COLO668 (cell line): ENCODE measurements around the gene MTUS2.

Experiments
- DNase-seq: peaks from one replicate; lab custom pipeline; 2025; ENCODE audit not compliant: unreplicated experiment; lab: John Stamatoyannopoulos, UW

MTUS2 gene

DNA sequence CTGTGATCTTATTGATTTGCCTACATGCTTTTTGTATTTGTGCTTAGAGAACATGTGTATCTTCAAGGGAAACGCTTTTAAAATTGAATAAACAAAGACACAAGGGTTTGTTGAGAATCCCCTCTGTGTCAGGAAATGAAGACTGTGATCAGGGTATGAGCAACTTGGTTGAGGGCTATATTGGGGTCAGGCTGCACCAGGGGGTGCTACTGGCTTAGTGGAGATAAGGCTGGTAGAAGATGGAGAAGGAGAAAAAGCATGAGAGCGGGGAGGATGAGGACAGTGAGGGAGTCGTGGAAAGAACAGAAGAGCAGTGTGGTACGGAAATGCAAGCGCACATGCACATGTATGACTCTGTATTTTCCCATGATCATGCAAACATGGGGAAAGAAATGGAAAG, 201.6 kb downstream of the MTUS2 start:
- no peak for DNase-seq

DNA sequence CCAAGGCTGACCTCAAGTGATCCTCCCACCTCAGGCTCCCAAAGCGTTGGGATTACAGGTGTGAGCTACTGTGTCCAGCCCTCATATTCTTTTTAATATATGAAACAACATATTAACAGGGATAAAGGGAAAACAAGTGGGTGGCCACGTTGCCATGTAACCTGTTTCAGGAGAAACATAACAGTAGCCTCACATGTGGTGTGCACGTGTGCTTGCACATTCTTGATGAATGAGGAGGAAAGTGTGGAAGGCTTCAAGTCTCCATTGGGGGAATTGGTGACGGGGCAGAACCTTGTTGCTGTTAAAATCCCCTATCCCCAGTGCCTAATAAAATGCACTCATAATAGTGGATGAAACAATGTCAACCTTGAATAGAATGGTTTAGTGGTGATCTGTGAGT, 202.3 kb downstream of the MTUS2 start:
- DNase-seq, result no peak

DNA sequence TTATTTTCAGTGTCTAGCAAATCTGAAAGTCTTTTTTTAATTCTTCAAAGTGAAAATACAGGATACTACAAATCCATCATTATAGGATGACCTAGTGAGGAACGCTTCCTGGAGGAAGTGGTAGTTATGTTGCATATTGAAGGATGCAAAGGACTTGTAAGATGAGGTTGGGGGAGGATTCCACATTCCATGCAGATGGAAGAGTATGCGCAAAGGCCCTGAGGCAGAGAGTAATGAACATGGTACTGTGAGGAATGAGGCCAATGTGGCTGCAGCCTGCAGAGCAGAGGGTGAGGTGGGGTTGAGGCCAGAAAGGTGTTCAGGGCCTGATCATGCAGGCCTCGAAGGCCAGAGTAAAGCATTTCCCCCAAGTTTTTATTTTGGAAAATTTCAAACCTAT, 202.8 kb downstream of the MTUS2 start:
- DNase-seq, result no peak

DNA sequence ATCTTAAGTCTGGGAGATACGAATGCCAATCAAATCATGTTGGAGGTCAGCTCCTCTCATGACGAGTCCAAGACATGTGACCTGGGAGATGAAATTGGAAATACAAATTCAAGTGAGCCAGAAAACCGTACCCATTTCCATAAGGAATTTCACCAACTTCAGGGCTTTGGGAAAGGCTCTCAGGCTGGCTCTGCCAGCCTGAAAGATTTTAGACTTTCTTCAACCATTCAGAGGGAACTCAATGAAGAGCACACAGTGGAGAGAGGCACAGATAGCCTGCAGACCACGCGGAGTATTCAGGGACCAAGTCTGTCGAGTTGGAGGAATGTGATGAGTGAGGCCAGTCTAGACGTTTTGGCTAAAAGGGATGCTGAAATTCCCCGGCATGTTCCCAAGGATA, 204.6 kb downstream of the MTUS2 start:
- no peak for DNase-seq

DNA sequence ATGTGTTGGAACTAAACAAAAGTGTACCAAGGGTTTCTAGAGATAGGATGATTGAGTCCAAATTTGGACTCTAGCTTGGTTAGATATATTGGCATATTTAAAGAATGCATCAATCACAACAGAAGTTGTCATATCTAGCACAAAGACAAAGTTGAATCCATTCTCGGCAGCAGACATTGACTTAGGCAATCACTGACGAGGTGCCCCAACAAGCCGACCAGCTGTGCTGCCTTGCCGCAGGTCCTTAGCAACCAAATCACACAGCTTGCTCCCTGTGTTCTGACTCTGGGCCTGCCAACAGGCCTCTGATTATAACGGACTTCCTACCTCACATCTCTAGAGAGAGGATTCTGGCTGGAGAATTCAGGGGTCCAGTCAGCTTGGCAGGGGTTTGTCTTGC, 208.7 kb downstream of the MTUS2 start:
- no peak for DNase-seq

DNA sequence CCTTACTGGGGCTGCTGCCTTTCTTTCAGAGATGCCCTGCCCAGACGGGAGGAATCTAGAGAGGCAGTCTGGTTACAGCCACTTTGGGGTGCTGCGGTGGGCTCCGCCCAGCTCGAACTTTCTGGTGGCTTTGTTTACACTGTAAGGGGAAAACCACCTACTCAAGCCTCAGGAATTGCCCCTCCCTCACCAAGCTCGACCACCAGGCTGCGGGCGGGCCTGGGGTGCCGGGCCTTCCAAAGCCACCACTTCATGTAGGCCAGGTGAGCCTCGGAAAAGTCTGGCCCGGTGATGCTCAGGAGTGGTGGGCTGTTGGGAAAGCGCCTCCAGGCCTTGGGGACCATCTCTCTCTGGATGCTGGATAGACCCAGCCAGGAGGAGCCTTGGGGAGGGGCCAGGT, 218.6 kb downstream of the MTUS2 start:
- no peak for DNase-seq

DNA sequence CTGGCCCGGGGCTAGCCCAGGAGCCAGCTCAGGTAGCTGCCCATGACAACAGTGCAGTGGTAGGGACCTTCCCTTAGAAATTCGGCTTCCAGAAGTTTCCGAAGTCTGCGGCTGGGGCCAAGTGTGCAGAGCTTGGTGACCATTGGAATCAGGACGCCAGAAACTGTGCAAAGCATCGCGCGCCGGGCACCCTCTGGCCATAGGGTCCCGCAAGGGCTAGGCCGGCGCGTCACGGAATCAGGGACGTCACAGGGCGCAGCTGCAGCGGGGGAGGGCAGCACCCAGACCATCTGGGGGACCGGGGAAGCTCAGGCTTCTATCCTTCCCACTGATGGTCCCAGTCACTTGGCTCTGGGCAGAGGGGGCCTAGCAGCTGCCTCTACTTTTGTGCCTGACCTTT, 219.1 kb downstream of the MTUS2 start:
- no peak for DNase-seq

DNA sequence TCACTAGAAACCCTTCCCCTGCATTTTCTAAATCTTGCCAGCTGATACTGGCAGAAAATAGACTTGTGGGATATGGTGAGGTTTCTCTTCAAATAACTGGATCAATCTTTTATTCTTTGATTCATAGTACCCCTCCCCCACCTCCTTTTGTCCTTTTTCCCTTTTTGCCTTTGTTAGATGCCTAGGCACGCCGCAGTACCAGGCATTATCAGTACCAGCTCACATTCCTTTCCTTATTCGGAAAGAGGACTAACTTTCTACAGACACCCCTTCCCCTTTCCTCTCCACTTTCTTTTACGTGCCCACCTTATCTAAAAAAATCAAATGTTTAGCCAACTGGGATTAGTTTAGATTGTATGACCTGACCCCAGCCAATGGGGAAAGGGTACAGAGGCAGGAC, 226.4 kb downstream of the MTUS2 start:
- DNase-seq, result no peak

DNA sequence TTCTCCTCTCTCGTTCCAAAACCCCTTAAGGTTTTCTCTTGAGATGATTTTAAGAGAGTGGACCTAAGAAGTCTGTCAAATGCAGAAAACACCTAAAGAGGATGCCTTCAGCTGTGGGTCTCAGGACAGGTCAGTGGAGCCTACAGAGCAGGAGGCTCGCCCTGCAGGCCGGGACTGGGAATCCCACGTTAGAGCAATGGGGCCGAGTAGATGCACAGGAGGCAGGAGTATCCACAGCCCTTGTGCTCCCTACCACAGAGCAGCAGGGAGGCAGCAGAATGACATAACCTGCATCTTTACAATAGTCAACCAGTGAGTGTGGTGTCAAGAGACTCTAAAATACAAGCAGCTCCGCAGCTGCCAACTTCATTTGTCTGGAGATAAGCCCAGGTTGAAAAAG, 229.4 kb downstream of the MTUS2 start:
- DNase-seq, result no peak

DNA sequence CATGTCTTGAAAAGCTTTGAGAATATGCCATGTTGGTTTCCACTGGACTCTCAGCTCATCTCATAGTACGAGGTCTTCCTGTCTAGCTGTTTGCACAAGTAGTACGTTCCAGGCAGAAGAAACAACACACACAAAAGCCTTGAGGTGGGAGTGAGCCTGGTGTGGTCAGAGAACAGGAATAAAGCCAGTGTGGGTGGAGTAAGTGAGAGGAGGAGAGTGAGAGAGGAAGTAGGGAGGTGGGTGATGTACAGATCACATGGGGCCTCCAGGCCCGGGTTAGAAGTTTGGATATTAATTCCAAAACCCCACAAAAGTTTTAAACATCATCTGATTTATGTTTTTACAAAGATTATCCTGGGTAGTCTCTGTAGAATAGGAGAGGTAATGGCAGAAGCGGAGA, 230.6 kb downstream of the MTUS2 start:
- no peak for DNase-seq

DNA sequence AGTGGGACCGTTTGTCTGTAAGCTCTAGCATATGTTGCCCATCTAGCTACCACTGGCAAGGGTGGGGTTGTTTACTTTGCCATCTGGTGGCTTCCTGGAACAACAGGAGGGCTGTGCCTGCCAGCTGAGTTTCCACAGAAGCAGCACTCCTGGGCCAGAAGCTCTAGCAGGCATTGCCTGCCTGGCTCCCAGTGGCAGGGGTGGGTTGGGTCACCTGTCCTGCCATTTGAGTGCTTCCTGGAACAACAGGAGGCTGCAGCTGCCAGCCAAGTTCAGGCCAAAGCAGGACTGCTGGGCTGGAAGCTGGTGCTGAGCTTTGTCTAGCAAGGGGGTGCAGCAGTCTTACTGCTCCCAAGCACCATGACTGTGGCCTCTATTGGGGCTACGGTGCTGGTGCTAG, 239.7 kb downstream of the MTUS2 start:
- DNase-seq, result no peak

DNA sequence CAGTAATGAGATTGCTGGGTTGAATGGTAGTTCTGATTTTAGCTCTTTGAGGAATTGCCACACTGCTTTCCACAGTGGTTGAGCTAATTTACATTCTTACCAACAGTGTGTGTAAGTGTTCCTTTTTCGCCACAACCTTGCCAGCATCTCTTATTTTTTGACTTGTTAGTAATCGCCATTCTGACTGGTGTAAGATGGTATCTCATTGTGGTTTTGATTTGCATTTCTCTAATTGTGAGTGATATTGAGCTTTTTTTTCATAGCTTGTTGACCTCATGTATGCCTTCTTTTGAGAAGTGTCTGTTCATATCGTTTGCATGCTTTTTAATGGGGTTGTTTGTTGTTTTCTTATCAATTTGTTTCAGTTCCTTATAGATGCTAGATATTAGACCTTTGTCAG, 245.0 kb downstream of the MTUS2 start:
- no peak for DNase-seq

DNA sequence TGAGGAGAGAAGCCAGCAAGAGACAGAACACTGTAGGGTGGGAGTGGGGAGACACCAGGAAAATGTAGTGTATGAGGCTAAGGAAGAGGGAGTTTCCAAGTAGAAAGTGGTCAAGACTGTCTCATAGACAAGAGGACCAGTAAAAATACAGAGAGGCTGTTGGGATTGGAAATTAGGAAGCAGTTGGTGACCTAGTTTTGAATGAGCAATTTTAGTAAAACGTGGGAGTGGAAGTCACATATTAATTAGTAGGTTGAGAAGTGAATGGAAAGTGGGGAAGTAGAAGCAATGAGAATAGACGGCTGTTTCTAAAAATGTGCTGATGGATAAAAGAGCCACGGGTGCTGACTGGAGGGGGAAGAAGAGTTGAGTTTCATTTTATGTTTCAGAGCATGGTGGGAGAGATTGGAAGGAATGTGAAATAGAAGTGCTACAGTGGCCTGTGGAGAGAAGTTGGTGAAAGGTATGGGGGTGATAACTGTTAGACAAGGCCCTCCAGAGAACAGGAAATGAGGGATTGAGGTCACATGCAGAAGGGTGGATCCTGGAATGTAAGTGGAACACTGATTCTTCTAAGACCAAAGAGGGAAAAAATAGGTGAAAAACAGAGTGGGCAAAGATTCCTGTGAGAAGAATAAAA, 247.3 kb downstream of the MTUS2 start:
- no peak for DNase-seq

DNA sequence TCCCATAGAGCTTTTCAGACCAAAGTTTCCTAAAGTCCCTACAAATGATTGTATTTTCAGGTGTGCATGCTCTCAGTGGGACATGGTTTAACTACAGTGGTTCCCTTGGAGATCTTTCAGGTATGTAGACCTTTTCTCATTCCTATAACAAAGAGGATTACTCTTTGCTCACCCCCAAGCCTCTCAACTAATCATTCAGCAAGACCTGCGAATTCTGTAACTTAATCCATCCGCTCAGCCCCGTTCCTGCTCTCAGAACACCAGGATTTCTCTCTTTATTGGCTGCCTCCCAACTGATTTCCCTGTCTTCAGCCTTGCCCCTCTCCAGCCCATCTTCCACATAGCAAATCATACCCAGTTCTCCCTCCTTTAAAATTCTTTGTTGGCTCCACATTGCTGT, 253.6 kb downstream of the MTUS2 start:
- no peak for DNase-seq

DNA sequence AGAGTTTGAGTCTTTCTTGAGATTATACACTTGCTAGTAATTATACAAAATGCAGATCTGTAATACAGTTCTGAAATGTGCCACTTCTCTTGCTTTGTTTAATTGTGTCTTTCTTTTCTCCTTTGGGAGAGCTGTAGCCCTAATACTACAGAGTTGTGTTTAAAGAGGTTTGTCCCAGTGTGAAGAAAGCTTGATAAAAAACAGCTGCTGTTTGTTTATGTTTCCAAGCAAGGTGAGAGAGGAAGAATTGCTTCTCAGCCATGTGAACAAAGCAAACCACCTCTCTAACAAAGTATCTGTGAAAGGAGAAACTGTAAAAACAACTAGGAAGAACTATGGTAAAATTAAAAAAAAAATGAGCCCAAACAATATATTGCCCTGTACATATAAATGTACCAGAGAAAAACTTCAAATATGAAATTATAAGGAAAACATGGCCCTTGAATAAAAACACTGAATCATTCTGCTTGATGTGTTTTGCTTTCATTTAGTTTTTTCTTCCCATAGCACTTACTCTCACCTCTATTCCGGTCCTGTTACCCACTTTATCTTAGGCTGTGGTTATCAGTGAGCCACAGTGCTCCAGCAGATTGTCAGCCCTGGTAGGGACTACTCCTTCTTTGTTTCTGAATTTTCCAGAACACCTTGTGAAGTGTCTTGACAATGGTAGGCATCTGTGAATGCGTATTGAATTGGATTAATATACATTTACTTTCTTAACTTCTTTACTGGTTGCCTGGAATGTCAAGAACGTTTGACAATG, 257.1 kb downstream of the MTUS2 start:
- DNase-seq, result no peak

DNA sequence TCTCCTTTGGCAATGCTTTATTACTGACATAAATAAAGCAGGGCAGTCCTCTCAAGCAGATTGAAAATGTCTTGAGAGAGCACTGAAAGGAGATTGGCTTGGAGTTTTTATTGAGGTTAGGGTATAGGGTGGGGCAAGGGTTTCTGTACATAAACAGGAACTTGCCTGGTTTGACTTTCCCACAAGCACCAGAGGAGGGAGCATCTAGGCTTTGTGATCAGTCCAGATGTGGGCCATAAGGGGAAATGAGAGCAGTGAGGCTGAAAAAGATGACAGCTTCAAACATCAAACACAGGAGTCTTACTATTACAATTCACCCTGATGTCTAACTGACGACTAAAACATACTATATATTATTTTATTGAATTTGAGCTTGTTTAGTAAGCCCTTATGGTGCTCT, 260.9 kb downstream of the MTUS2 start:
- no peak for DNase-seq

DNA sequence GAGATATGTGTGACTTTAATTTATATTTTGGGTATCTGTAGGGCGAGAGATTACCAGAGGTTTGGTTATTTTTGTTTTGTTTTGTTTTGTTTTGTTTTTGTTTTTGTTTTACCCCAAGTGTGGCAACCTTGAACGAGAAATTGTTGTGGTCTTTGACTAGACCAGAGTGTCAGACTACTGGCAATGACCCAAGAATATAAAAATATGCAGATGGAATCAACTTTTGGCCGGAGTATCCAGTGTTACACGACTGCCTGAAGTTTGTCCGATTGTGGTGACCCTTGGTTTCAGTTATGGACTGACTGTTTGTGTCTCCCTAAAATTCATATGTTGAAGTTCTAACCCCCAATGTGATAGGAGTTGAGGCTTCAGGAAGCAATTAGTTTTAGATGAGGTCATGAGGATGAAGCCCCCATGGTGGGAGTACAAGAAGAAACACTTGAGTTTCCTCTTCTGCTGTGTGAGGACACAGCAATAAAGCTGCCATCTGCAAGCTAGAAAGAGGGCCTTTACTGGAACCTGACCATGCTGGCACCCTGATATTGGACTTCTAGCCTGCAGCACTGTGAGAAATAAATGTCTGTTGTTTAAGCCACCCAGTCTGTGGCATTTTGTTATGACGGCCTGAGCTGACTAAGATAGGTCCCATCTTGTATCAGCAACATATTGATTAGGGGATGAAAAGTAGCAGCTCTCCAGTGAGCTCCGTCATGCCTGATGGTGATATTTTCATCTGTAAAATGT, 261.7 kb downstream of the MTUS2 start:
- no peak for DNase-seq

DNA sequence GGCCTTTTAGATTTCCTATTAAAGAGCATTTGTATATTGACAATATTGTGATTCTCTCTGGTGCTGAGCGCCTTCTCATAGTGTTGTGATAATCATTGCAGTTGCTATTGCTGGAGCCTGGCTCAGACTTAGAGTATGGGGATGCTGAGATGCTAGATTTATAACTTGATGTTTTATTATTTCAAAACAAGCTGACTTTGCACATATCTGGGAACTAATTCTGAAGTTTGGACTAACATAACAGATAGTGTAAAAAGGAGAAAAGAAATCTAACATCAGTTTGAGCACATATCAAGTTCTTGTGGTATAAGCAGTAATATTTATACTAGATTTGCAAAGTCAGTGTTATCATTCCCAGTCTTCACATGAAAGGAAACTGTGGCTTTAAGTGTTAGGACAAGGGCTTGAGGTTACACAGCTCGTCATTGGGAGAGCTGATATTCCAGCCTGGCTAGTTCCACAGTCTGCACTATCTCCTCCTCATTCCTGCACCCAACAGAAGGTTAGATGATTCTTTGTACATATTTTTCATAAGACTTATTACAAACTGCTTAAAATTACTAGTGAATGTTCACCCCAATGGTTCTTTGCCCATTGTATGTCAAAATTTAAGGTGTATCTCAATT, 279.8 kb downstream of the MTUS2 start:
- no peak for DNase-seq

DNA sequence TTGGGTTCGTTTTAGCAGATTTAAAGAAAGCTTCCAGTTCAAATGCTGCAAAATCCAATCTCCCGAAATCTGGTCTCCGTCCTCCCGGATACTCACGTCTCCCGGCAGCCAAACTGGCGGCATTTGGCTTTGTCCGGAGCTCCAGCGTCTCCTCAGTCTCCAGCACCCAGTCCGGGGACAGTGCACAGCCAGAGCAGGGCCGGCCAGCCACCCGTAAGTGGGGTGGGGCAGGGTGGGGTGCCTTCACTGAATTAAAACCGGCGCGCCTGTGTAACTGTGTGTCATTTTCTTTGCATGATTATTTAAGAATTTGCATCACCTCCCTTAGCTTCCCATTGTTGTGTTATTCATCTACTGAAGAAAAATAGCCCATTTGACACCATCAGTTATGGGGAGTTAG, 280.6 kb downstream of the MTUS2 start:
- DNase-seq, result no peak

DNA sequence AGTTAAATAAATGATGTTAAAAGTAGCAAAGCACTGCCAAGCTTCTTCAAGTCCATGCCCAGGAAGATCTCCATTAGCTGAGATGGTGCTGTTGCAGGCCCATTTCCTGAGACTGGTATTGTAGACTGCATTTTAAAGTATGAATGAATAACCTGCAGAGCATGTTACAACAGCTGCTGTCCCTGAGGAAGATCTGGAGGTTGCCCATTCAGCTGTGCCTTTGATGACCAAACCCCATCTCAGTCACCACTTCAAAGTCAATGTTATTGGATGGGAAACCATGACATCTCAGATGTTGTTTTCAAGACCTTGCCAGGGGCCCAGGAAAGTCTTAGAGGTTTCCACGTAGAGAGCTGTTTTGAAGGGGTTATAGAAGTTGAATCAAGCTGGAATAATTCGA, 281.3 kb downstream of the MTUS2 start:
- DNase-seq, result no peak

DNA sequence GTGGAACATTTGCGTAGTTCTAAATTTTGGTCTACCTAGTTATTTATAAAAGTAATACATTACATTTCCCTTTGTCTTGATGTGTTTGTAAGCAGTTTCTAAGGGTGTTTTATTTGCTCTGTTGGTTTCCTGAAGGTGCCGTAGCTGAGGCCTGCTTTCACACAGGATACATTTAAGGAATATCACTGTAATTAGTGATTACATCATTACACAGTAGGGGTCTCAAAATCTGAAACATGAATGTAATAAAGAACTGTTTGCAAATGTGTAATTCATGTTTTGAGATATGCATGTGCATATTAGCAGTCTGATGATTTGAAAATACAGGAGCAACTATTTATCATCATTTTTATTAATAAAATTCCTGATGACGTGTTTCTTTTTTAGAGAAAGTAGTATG, 281.8 kb downstream of the MTUS2 start:
- no peak for DNase-seq
